Bronchial epithelial cell (primary cell): ENCODE measurements around the gene MMP28. TPM values are rescaled to one million over a fixed set of nuclear protein-coding genes. Genes with fewer than 3 reads are reported as not detected.

ENCODE experiments used
- DNase-seq: peaks from one replicate; pipeline ENCODE4 v3.0.0-alpha.2; 2010; ENCODE audit warnings: low read depth
- FAIRE-seq: peaks from 2 replicates; lab custom pipeline; 2011; peaks lifted over from hg19 to GRCh38; lab: Jason Lieb, UNC
- H3K27me3 ChIP-seq: 2 replicates; pipeline ENCODE4 v1.5.1; 2011; ENCODE audit warnings: low read length; ENCODE audit not compliant: control insufficient read depth, insufficient read depth
- H3K36me3 ChIP-seq: 2 replicates; pipeline ENCODE4 v1.5.1; 2011; ENCODE audit warnings: low read length; ENCODE audit not compliant: control insufficient read depth, insufficient read depth
- H3K4me3 ChIP-seq: 2 replicates; pipeline ENCODE4 v1.5.1; 2011; ENCODE audit warnings: mild to moderate bottlenecking, low read depth, low read length, control low read depth
- total RNA-seq: library from RNA; depleted of rRNA; stranded (reverse); fragments of >200 nt; gene quantifications from 2 replicates; pipeline ENCODE4 v1.2.1, GENCODE V29; 2014
- TF ChIP-seq, protein P1 (sequence below): IDR thresholded peaks from 2 replicates; pipeline ENCODE4 v1.5.1; 2011; ENCODE audit warnings: mild to moderate bottlenecking, moderate library complexity, low read length, control low read depth, inconsistent platforms; ENCODE audit not compliant: insufficient read depth, severe bottlenecking

Gene MMP28
- total RNA-seq, 1 donor from 2014 or later, result 42.6 TPM

DNA sequence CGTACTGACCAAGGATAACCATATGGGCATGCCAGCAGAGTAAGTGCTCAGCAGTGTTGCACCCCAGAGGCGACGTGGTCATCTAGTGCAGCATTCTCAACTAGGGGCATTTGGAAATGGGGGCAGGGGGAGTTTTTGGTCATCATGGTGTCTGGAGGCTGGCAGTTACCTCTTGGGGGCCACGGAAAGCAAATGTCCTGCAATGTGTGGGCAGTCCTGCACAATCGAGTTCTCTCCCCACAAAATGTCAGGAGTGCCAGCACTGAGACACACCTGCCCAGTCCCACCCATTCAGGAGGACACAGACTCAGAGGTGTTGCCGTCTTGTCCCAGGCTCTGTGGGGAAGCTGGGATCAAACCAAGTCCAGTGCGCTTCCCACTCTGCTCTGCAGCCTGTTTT, 61.0 kb downstream of the MMP28 start:
- peaks cover 6% of the 10 kb centered on the region for H3K27me3 ChIP-seq
- FAIRE-seq (no peak), DNase-seq (no peak)
- H3K4me3 ChIP-seq, result no peak overlapping the region
- no peaks in the 10 kb centered on the region for H3K36me3 ChIP-seq
- TF ChIP-seq, protein P1, sequence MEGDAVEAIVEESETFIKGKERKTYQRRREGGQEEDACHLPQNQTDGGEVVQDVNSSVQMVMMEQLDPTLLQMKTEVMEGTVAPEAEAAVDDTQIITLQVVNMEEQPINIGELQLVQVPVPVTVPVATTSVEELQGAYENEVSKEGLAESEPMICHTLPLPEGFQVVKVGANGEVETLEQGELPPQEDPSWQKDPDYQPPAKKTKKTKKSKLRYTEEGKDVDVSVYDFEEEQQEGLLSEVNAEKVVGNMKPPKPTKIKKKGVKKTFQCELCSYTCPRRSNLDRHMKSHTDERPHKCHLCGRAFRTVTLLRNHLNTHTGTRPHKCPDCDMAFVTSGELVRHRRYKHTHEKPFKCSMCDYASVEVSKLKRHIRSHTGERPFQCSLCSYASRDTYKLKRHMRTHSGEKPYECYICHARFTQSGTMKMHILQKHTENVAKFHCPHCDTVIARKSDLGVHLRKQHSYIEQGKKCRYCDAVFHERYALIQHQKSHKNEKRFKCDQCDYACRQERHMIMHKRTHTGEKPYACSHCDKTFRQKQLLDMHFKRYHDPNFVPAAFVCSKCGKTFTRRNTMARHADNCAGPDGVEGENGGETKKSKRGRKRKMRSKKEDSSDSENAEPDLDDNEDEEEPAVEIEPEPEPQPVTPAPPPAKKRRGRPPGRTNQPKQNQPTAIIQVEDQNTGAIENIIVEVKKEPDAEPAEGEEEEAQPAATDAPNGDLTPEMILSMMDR, result no peak

DNA sequence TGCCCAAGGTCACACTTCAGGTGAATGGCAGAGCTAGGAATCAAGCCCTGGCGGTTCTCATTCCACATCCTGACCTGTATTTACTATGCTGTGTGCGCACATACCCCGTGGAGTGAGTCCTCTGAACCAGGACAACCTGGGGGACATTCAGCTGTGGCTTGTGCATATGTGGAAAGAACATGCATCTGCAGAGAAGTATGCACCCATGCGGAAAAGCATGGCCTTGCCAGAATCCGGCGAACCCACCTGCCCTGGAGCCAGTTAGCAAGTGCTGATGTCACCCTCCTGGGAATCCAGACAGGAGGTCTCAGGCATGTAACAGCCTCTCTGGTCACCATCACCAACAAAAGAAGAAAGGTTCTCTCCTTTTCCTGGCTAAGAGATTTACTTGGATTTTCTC, 62.1 kb downstream of the MMP28 start:
- H3K4me3 ChIP-seq, result no peak overlapping the region
- TF ChIP-seq, protein P1, result no peak
- no peaks in the 10 kb centered on the region for H3K36me3 ChIP-seq
- FAIRE-seq (no peak), DNase-seq (no peak)
- H3K27me3 ChIP-seq, result peaks cover 4% of the 10 kb centered on the region

DNA sequence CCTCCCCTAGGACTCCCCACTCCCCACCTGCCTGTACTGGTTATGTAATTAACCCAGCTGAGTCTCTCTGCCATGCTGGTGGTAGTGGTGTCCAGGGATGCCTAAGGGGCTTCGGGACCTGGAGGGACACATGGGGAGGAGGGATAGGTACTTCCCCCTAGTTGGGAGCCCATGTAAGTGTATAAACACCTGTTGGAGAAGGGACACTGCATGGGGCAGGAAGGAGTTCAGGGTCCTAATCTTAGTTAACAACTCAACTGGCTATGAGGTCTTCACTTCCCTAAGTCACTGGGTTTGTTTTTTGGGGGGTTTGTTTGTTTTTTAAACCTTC, 62.7 kb downstream of the MMP28 start:
- H3K4me3 ChIP-seq, result no peak overlapping the region
- FAIRE-seq (no peak), DNase-seq (no peak)
- no peaks in the 10 kb centered on the region for H3K36me3 ChIP-seq
- H3K27me3 ChIP-seq, result peaks cover 4% of the 10 kb centered on the region
- TF ChIP-seq, protein P1, result no peak

DNA sequence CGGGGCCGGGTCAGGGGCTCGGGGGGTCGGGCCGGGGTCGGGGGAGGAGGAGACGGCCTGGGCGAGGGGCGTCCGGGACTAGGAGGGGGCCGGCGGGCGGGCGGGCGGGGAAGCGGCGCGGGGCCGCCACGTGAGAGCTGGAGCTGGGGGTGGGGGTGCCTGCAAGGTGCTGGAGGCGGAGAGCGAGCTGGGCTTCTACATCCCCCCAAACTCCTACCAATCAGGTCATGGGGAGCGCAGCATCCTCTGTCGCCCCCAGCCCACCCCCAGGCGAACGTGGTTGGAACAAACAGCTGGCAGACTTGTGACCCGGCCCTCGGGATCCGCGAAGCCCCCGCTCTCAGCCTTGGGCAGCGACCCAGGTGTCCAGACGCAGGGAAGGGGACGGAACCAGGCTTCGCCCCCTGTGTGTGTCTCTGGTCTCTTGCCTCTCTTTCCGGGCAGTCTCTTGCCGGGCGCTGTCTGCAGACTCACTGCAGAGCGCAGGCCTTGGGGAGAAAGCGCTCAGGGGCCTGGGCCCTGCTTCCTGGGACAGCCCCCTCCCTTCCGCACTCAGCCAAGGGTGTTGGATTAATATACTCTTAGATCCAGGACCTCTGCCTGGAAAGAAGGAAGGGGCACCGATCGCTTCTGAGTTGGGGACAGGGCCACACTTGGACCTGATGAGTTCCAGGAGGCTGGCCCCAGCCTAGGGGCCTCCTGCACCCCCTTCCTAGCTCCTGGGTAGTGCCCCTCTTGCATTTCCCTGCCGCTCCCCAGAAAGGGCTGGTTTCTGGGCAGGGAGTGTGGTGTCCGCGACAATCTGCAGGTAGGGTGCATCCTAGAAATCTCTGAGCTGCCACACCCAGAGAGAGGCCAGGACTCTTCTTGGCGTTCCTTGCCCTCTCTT, 63.3 kb downstream of the MMP28 start:
- TF ChIP-seq, protein P1, result no peak
- peak overlapping the region; percentile 38 for H3K4me3 ChIP-seq
- FAIRE-seq (no peak), DNase-seq (no peak)
- peaks cover 4% of the 10 kb centered on the region for H3K27me3 ChIP-seq
- H3K36me3 ChIP-seq, result no peaks in the 10 kb centered on the region

DNA sequence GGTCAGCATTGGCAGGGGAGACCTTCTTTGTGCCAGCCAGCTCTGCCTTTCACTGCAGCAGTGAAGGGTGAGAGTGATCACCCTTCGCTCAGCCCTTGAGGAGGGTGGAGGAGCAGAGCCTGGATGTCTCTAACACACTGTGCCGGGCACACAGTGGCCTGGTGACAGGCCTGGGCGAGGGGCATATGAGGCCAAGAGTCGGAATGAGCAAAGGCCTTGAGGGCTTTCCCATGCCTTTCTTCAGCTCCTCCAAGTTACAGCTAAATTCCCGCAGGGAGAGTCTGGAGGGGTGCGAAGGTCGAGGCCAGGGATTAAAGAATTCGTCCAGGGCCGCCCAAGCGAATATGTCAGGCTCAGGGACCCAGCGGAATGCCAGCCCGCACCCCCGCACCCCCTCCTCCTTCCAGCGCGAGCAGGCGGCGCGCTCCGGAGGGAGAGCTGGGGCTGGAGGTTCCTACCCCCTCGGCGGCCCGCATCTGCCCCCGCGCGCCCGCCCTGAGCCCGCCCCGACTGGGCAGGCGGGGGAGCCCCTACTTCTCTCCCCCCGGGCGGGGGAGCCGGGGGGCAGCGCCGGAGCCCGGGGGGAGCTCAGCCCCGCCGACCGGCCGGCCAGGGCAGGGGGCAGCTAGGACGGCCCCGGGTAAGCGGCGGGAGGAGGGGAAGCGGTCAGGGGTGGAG, 64.1 kb downstream of the MMP28 start, which contains the start of gene RASL10B:
Gene RASL10B (plus strand): TSS at position 401 of the 678 bp plus-strand sequence. CDS start 3,546 bp downstream, outside the sequence.
- no peak for FAIRE-seq
- Histone ChIP-seq H3K27me3 (peaks cover 4% of the 10 kb centered on the region), H3K36me3 (no peaks in the 10 kb centered on the region), H3K4me3 (peak within 1 kb of the TSS; percentile 38)
- TF ChIP-seq, protein P1, result no peak
- no peak for DNase-seq
